Naive thymus-derived CD8-positive, alpha-beta T cell (primary cell): ENCODE results near the gene MYBPHL. TPM values are rescaled to one million over a fixed set of nuclear protein-coding genes. Genes with fewer than 3 reads are reported as not detected.

ENCODE experiments used
- ATAC-seq, 2 donors: fragments of 150-1000 bp; cut with Tn5 transposase in 1 of 2; sonication (Bioruptor Pico), chemical (Tn5 transposase) in 1 of 2; 1 replicate in 1 of 2; 2 replicates in 1 of 2; pipeline ENCODE4 v1.10.0; 2021; ENCODE audit warnings: mild to moderate bottlenecking in 2 of 2, moderate library complexity in 2 of 2
- POLR2A ChIA-PET: fragments of 350-600 bp; sonication (Branson Sonifier 250); formaldehyde crosslinking; loops from one replicate; lab custom pipeline; 2021; ENCODE audit warnings: antibody characterized with exemption; lab: Charles Lee
- DNase-seq, 10 donors: peaks; one replicate each; pipeline versions ENCODE4 v3.0.0 to v3.0.0-alpha.2; 2020 to 2022
- H3K27ac Mint-ChIP-seq, 10 donors: one replicate each; pipeline ENCODE4 v1.8.0; 2020 to 2022; ENCODE audit warnings: mild to moderate bottlenecking in 10 of 10, mixed read lengths in 10 of 10, moderate library complexity in 4 of 10, inconsistent platforms in 1 of 10
- H3K27me3 Mint-ChIP-seq, 5 donors: one replicate each; pipeline ENCODE4 v1.8.0; 2021 to 2022; ENCODE audit warnings: mixed read lengths in 5 of 5
- H3K36me3 Mint-ChIP-seq, 3 donors: one replicate each; pipeline ENCODE4 v1.8.0; 2020 to 2022; ENCODE audit warnings: mixed read lengths in 3 of 3, mild to moderate bottlenecking in 2 of 3, inconsistent platforms in 1 of 3
- H3K4me1 Mint-ChIP-seq, 4 donors: one replicate each; pipeline ENCODE4 v1.8.0; 2021 to 2022; ENCODE audit warnings: mixed read lengths in 4 of 4
- H3K4me3 Mint-ChIP-seq, 10 donors: one replicate each; pipeline ENCODE4 v1.8.0; 2020 to 2022; ENCODE audit warnings: mild to moderate bottlenecking in 10 of 10, mixed read lengths in 10 of 10, moderate library complexity in 6 of 10, inconsistent platforms in 1 of 10
- H3K9me3 Mint-ChIP-seq, 9 donors: one replicate each; pipeline ENCODE4 v1.8.0; 2020 to 2022; ENCODE audit warnings: mixed read lengths in 9 of 9, mild to moderate bottlenecking in 3 of 9, inconsistent platforms in 1 of 9, moderate library complexity in 1 of 9
- polyA plus RNA-seq, 3 donors: library from polyadenylated mRNA; unstranded; fragments of 300-500 nt; fragmentation: Illumina TruSeq; gene quantifications; one replicate each; pipeline ENCODE4 v1.2.3, GENCODE V29; 2021
- total RNA-seq, 8 experiments: library from RNA in 2 of 8; stranded (reverse) in 2 of 8; gene quantifications; one replicate each; pipeline ENCODE4 v1.2.3 and lab custom pipeline; 2021 to 2026

The MYBPHL gene
- total and polyA plus RNA-seq, 5 experiments from 2014 or later: not detected

DNA sequence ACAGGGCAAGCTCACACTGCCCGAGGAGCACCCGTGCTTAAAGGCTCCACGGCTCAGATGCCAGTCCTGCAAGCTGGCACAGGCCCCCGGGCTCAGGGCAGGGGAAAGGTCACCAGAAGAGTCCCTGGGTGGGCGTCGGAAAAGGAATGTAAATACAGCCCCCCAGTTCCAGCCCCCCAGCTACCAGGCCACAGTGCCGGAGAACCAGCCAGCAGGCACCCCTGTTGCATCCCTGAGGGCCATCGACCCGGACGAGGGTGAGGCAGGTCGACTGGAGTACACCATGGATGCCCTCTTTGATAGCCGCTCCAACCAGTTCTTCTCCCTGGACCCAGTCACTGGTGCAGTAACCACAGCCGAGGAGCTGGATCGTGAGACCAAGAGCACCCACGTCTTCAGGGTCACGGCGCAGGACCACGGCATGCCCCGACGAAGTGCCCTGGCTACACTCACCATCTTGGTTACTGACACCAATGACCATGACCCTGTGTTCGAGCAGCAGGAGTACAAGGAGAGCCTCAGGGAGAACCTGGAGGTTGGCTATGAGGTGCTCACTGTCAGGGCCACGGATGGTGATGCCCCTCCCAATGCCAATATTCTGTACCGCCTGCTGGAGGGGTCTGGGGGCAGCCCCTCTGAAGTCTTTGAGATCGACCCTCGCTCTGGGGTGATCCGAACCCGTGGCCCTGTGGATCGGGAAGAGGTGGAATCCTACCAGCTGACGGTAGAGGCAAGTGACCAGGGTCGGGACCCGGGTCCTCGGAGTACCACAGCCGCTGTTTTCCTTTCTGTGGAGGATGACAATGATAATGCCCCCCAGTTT, 56.1 kb downstream of the MYBPHL start:
- H3K27me3 Mint-ChIP-seq: peaks cover 0 to 2% (median 0%) of the 10 kb centered on the region in 5 donors
- peaks cover 14 to 40% (median 24%) of the 10 kb centered on the region in 4 donors for H3K4me1 Mint-ChIP-seq
- H3K4me3 Mint-ChIP-seq: peak overlapping the region; percentile 50 to 77 (median 64)
- POLR2A ChIA-PET: interaction anchor here (0.7 to 2.1 kb wide), 5 partner anchors 14 to 233 kb away, joined by 3 to 7 read pairs (median 3); partner anchors contain the start of genes ATXN7L2 and SARS1
- DNase-seq (no peak), ATAC-seq (no peak)
- H3K27ac Mint-ChIP-seq: no peak overlapping the region
- no peaks in the 10 kb centered on the region for H3K36me3 Mint-ChIP-seq
- H3K9me3 Mint-ChIP-seq: no peaks in the 10 kb centered on the region

- Mint-ChIP-seq H3K4me3 (peak overlapping the region; percentile 36 to 82 (median 64)), H3K27me3 (peaks cover 0 to 2% (median 0%) of the 10 kb centered on the region in 5 donors), H3K9me3 (no peaks in the 10 kb centered on the region), H3K4me1 (peaks cover 14 to 36% (median 18%) of the 10 kb centered on the region in 4 donors), H3K27ac (peak overlapping the region in 1 of 10 donors; percentile 59), H3K36me3 (no peaks in the 10 kb centered on the region)
- peak in 1 of 10 donors; percentile 23 for DNase-seq
- peak; percentile 61 for ATAC-seq
- POLR2A ChIA-PET: interaction anchor here (0.6 to 2.1 kb wide), 5 partner anchors 13 to 234 kb away, joined by 3 to 7 read pairs (median 3); partner anchors contain the start of genes ATXN7L2 and SARS1
Observed at GRCh38 chr1:109249654-109250401, 57.0 kb downstream of the MYBPHL start.

DNA sequence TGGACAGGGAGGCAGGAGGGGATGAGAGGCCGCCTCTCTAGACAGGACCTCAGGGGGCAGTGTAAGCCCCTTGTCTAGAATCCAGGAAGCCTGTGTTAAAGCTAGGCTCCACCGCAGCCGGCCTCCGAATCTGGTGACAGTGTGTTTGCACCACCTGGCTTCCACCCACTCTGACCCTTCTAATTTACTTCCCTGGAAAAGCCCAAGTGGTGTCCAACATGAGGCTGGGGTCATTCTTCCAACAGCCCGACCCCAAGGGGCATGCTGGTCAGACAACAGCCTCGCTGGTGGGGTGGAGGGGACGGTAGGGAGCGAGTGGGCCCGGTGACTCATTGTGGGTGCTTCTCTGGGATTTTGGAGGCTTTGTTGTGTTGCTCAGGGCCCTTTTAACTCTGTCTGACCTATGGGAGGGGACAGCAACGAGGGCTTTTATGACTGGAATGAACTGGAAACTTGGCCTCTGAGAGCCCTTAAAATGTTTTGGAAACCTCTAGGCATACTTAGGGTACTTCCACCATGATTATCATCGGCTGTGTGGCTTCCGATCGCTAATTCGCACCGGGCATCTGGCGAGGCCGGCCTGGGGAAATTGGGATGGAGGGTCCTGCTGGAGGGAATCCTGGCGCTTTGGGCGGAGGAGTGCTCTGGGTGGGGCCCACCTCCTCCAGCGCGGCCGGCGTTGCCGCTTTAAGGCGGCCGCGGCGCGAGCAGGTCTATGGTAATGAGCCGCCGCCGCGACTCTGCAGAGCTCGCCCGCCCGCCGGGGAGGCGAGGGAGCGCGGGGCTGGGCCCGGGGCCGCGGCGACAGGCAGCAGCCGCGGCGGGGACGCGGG, 57.8 kb downstream of the MYBPHL start, which contains the start of gene CELSR2:
Gene CELSR2, plus strand, starts transcription at position 743 of the 833 bp plus-strand sequence. CDS start 541 bp downstream, outside the sequence.
- peak within 1 kb of the TSS; percentile 64 to 82 (median 72) for H3K4me3 Mint-ChIP-seq
- H3K27ac Mint-ChIP-seq: peak within 1 kb of the TSS in 4 of 10 donors; percentile 8 to 79 (median 56)
- peak; percentile 96 to 97 for ATAC-seq
- no peaks in the 10 kb centered on the region for H3K36me3 Mint-ChIP-seq
- H3K27me3 Mint-ChIP-seq: peaks cover 0 to 9% (median 6%) of the 10 kb centered on the region in 5 donors
- POLR2A ChIA-PET: interaction anchor here (0.6 to 2.1 kb wide), 4 partner anchors 35 to 235 kb away, joined by 3 to 7 read pairs (median 4); partner anchors contain the start of genes ATXN7L2 and SARS1
- H3K4me1 Mint-ChIP-seq: peaks cover 14 to 33% (median 21%) of the 10 kb centered on the region in 4 donors
- DNase-seq: peak; percentile 33 to 72 (median 64)
- H3K9me3 Mint-ChIP-seq: no peaks in the 10 kb centered on the region

- no peaks in the 10 kb centered on the region for H3K9me3 Mint-ChIP-seq
- H3K4me1 Mint-ChIP-seq: peaks cover 14 to 32% (median 17%) of the 10 kb centered on the region in 4 donors
- ATAC-seq (no peak), DNase-seq (no peak)
- peak overlapping the region in 1 of 10 donors; percentile 59 for H3K27ac Mint-ChIP-seq
- H3K27me3 Mint-ChIP-seq: peaks cover 0 to 10% (median 6%) of the 10 kb centered on the region in 5 donors
- H3K4me3 Mint-ChIP-seq: no peak overlapping the region
- POLR2A ChIA-PET: no interaction called here
- no peaks in the 10 kb centered on the region for H3K36me3 Mint-ChIP-seq
Observed at GRCh38 chr1:109248444-109248796, 58.4 kb downstream of the MYBPHL start.

- ATAC-seq: no peak
- no peaks in the 10 kb centered on the region for H3K9me3 Mint-ChIP-seq
- no peak for DNase-seq
- no peaks in the 10 kb centered on the region for H3K36me3 Mint-ChIP-seq
- H3K4me1 Mint-ChIP-seq: peaks cover 15 to 28% (median 16%) of the 10 kb centered on the region in 4 donors
- H3K27ac Mint-ChIP-seq: no peak overlapping the region
- POLR2A ChIA-PET: no interaction called here
- H3K4me3 Mint-ChIP-seq: no peak overlapping the region
- peaks cover 0 to 10% (median 6%) of the 10 kb centered on the region in 5 donors for H3K27me3 Mint-ChIP-seq
Observed at GRCh38 chr1:109247401-109248365, 59.1 kb downstream of the MYBPHL start.

GRCh38 chr1:109246141-109246551, 60.7 kb downstream of the MYBPHL start:
- Mint-ChIP-seq H3K27ac (no peak overlapping the region), H3K4me1 (peaks cover 21 to 29% (median 25%) of the 10 kb centered on the region in 4 donors), H3K9me3 (no peaks in the 10 kb centered on the region), H3K36me3 (no peaks in the 10 kb centered on the region), H3K4me3 (peak overlapping the region in 1 of 10 donors; percentile 10), H3K27me3 (peaks cover 0 to 12% (median 6%) of the 10 kb centered on the region in 5 donors)
- ATAC-seq (no peak), DNase-seq (no peak)
- POLR2A ChIA-PET: interaction anchor here (1.2 kb wide), 1 partner anchor 25 kb away, joined by 4 read pairs; no protein-coding TSS in a partner anchor

DNA sequence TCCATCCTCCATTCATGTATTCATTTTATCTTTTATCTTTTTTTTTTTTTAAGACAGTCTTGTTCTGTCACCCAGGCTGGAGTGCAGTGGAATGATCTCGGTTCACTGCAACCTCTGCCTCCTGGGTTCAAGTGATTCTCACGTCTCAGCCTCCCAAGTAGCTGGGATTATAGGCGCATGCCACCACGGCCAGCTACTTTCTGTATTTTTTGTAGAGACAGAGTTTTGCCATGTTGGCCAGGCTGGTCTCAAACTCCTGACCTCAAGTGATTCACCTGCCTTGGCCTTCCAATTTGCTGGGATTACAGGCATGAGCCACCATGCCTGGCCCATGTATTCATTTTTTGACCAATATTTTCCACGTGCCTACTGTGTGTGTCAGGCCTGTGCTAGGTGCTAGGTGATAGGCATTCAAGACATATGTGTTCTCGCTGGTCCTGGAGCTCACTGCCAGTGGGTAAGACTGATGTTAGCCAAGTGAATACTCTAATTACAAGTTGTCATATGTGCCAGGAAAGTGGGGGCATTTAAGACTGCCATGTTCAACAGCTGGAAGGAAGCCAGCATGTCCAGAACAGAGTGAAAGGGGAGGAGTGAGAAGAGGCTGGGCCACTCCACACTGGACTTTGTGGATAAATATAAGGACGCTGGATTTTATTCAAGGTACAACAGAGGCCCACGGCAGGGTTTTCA, 62.8 kb downstream of the MYBPHL start:
- Mint-ChIP-seq H3K4me1 (peaks cover 21 to 26% (median 23%) of the 10 kb centered on the region in 4 donors), H3K36me3 (peaks cover 0 to 1% (median 0%) of the 10 kb centered on the region in 3 donors), H3K27ac (peak overlapping the region in 1 of 10 donors; percentile 55), H3K4me3 (no peak overlapping the region), H3K27me3 (peaks cover 0 to 12% (median 6%) of the 10 kb centered on the region in 5 donors), H3K9me3 (no peaks in the 10 kb centered on the region)
- ATAC-seq: no peak
- DNase-seq: no peak
- POLR2A ChIA-PET: interaction anchor here (0.6 to 0.7 kb wide), 2 partner anchors 30 to 290 kb away, joined by 3 to 4 read pairs; partner anchors contain the start of gene SARS1

DNA sequence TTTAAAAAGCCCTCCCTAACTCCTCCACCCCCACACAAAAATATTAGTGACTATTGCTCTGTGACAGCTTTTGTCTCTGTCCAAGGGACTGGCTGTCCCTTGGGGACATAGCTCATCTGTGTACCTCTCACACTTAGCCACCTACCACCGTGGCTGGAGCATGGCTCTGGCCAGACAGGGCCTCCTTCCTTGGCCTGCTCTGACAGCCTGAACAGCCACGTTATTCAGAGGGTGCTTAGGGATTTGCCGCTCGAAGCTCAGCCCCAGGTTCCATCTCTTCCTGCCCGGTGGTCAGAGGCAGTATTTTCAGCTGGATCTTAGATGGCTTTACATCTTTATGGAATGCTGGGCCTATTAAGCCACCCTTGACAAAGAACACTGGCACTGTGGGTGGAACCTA, 63.6 kb downstream of the MYBPHL start:
- POLR2A ChIA-PET: interaction anchor here (0.7 kb wide), 2 partner anchors 23 to 29 kb away, joined by 3 read pairs; partner anchors contain the start of gene SARS1
- no peak for DNase-seq
- H3K27ac Mint-ChIP-seq: peak overlapping the region in 2 of 10 donors; percentile 20 to 95
- H3K27me3 Mint-ChIP-seq: peaks cover 0 to 12% (median 6%) of the 10 kb centered on the region in 5 donors
- no peak overlapping the region for H3K4me3 Mint-ChIP-seq
- peaks cover 0 to 9% (median 0%) of the 10 kb centered on the region in 3 donors for H3K36me3 Mint-ChIP-seq
- no peaks in the 10 kb centered on the region for H3K9me3 Mint-ChIP-seq
- no peak for ATAC-seq
- H3K4me1 Mint-ChIP-seq: peaks cover 21 to 23% (median 23%) of the 10 kb centered on the region in 4 donors

DNA sequence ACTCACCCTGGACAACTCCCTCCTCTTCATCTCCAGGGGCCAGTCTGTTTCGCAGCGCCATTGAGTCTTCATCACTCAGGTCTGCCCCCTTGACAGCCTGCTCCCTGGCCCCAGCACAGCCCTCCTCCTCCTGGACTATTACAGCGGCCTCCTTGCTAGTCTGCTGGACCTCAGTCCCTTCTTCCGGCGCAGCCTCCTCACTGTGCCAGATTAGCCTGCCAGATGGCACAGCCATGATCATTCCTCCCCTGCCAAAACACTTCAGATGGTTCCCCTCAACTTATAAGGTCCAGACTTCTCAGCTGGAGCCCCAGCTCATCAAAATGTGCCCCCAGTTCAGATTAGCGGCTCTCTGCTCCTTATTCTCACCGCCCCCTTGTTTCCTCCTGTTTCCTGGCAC, 64.4 kb downstream of the MYBPHL start:
- peak overlapping the region in 8 of 10 donors; percentile 3 to 95 (median 64) for H3K27ac Mint-ChIP-seq
- H3K27me3 Mint-ChIP-seq: peaks cover 0 to 12% (median 6%) of the 10 kb centered on the region in 5 donors
- peaks cover 21 to 23% (median 22%) of the 10 kb centered on the region in 4 donors for H3K4me1 Mint-ChIP-seq
- POLR2A ChIA-PET: no interaction called here
- DNase-seq (no peak), ATAC-seq (no peak)
- peaks cover 0 to 17% (median 0%) of the 10 kb centered on the region in 3 donors for H3K36me3 Mint-ChIP-seq
- peak overlapping the region in 5 of 10 donors; percentile 11 to 60 (median 34) for H3K4me3 Mint-ChIP-seq
- no peaks in the 10 kb centered on the region for H3K9me3 Mint-ChIP-seq
